Stimulated activated naive CD4-positive, alpha-beta T cell (primary cell): ENCODE measurements around the gene UTS2B.

Experiments used
- DNase-seq, 6 experiments: peaks; one replicate each; lab custom pipeline; 2025; lab: John Stamatoyannopoulos, UW

Gene UTS2B

DNA sequence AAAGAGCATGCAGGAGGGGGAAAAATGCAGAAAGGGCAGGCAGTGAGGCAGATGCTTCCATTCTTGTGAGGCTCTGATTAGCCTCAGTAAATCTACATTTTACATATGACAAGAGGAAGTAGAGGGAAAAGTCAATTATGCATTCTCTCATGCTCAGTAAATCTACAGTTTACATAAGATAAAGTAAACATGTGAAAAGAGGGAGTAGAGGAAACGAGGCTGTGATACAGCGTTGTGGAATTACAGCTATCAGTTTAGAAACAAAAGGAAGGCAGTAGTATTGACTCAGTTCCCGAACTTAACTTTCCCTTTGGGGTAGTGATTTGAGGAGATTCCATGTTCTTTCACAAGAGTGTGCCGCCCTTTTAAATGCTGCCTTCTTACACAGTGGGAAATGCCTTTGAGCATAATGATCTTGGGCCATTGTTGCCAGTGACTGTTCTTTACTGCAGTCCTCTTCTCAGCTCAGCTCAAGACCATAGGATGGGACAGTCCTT is 92.0 kb downstream of the UTS2B start:
- no peak for DNase-seq

DNA sequence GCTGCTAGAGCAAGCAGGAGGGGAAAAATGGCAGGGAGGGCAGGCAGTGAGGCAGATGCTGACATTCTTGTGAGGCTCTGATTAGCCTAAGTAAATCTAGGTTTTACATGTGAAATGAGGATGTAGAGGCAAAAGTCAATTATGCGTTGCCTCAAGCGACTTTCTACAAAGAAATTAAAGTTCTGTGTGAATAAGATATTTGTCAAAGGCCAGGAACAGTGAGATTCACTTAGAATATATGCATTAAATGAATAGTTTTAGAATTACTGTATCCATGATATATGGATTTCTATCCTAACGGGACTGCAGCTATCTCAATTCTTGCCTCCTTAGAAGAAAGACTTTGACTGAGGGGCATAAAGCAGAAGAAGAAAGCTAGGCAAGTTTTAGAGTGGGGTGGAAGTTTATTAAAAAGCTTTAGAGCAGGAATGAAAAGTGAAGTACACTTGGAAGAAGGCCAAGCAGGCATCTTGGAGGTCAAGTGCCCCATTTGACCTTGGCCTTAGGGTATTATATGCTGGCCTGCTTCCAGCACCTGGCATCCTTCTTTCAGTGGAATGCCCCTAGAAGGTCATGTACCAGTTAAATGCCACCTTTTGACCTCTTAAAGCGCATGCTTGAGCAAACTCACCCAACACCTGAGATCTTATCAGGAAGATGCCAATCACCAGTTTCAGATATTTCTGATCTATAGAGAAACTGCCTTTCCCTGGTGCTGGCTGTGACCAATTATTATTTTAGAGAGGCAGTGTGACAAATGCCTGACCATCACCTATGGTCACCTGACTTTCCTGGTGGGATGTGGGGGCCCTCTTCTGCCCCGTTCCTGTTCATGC is 93.1 kb downstream of the UTS2B start:
- DNase-seq: no peak

DNA sequence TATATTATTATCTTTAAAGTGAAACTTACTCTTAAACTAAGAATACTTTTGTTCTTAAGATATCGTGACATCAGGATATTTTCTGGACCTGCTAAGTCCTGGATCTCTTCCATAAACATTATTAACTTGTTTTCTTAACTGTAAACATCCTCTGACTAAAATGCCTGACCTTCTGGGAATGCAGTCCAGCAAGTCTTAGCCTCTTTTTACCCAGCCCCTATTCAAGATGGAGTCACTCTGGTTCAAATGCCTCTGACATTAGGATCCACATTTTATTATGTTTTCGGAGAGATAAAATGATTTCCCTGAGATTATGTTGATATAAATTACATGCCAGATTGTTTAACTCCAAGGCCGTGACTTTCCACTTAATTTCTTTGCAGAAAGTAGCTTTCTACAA is 93.7 kb downstream of the UTS2B start:
- DNase-seq: no peak

DNA sequence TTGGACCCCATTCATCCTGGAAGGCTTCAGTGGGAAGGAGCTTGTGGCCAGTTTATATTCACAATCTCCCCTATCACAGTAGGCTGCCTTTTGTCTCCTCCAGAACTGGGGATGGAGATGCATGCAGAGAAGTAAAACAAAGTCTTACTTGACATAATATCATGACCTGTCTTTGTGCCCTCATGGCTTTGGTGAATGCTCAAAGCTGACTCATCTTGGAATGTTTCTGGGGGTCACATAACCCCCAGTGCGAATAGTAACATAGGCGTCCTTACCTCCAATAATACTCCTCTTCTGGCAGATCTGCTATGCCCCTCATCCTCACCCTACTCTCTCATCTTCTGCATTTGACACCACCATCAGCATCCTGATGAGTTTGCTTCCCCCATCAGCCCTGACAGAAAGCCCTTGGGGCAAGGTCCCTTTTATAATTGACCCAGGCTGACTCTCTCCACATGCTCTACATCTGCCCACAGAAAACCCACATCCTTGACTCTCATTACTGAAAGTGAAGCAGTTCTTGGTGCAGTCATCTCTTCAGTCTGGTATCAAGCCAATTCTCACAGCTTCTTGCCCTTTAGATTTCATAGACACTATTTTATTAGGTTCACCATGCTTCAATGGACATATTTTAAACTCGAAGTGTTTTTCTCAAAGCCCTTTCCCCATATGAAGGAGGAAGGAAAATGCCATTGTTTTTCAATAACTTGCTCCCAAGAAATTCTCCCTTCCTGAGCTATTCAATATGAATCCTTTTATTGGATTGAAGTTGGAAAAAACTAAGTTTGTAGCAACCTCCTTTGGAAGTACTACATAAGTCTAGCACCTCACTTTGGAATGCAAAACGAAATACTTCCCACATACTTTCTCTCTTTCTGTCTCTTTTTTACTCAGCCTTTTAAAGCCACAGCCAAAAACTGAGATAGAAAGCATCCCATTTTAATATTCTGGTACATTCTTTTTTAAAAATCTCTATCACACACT is 94.7 kb downstream of the UTS2B start:
- no peak for DNase-seq

DNA sequence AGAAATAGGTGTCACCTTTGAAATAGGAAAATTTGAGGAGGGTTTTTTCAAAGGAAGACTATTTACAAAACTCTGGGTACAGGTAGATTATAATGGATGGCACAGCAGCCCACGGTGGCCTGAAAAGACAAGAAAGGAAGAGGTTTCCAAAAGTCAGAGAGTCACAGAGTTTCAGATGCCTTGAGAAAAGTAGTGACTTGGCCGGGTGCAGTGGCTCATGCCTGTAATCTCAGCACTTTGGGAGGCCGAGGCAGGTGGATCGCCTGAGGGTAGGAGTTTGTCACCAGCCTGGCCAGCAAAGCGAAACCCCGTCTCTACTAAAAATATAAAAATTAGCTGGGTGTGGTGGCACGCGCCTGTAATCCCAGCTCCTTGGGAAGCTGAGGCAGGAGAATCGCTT is 96.1 kb downstream of the UTS2B start:
- DNase-seq: no peak

DNA sequence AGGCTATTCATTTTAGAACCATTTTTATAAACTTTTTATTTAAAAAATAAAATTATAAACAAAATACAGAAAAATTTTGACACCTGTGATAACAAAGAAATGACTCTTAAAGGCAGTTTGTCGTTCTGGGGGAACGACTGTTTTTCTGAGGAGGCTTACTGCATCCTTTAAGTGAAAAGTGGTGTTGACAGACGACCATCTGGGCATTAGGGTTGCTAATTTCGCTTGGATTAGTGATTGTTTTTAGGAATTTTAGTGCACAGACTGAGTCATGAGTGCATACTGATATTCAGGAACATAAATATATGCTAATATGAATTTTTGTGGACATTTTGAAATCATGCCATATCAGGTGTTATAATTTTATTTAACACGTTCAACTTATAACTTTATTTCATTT is 102.8 kb downstream of the UTS2B start:
- no peak for DNase-seq

DNA sequence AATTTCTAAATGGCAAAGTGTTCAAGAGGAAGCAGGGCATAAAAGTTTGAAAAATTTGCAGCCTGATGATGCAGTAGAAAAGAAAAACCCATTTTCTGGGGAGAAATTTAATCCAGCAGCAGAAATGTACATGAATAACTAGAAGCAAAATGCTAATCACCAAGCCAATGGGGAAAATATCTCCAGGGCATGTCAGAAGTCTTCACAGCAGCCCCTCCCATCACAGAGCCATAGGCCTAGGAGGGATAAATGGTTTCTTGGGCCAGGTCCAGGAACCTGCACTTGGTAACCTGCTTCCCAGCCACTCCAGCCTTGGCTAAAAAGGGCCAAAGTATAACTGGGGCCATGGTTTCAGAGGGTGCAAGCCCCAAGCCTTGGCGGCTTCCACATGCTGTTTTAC is 108.7 kb downstream of the UTS2B start:
- no peak for DNase-seq

DNA sequence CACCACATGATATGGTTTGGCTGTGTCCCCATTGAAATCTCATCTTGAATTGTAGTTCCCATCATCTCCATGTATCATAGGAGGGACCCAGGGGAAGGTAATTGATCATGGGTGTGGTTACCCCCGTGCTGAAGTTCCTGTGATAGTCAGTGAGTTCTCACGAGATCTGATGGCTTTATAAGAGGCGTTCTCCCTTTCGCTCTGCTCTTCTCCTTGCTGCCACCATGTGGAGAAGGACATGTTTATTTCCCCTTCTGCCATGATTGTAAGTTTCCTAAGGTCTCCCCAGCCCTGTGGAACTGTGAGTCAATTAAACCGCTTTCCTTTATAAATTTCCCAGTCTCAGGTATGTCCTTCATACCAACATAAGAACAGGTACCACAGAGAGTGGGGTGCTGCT is 109.4 kb downstream of the UTS2B start:
- no peak for DNase-seq

DNA sequence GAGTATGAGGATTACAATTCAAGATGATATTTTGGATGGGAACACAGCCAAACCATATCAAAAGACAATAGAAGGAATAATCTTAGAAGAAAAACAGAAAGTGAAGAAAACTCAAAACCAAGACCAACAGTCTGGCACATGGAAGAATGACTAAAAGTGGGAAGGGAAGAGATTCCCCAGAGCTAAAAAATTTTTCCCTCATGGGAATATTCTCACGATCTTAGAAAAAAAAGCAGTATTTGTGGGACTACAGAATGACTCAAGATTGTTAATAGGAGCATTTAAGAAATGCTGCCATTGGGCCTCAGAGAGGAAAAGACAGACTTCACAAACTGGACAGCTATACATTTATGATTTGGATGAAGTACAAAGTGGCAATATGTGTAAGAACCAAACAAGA is 113.0 kb downstream of the UTS2B start:
- no peak for DNase-seq
